PC-3 (cell line): Measurements from ENCODE around the gene CAPZB.

Experiments
- CTCF ChIP-seq: fragments of 300-600 bp; sonication (generic); conservative IDR thresholded peaks from 2 replicates; pipeline ENCODE4 v1.5.1; 2017; ENCODE audit warnings: antibody characterized with exemption, low read depth, mild to moderate bottlenecking, low read length
- EZH2 ChIP-seq: fragments of 300-600 bp; sonication (generic); IDR thresholded peaks from one replicate; pipeline ENCODE4 v1.6.1; 2017; ENCODE audit warnings: antibody characterized with exemption, mild to moderate bottlenecking, low read length; ENCODE audit not compliant: unreplicated experiment
- EZH2phosphoT487 ChIP-seq: fragments of 300-600 bp; sonication (generic); IDR thresholded peaks from 2 replicates; pipeline ENCODE4 v1.6.1; 2018; ENCODE audit warnings: mild to moderate bottlenecking, antibody characterized with exemption, low read length, borderline replicate concordance

GRCh38 chr1:19307794-19308508 lies 177.4 kb downstream of the CAPZB start:
- TF ChIP-seq EZH2 (no peak), CTCF (no peak), EZH2phosphoT487 (no peak)
